Neural progenitor cell (in vitro differentiated cells): Measurements from ENCODE around the gene ATF6B. TPM values are rescaled to one million over a fixed set of nuclear protein-coding genes. Genes with fewer than 3 reads are reported as not detected.

Experiments used
- DNase-seq: peaks from one replicate; pipeline ENCODE4 v3.0.0-alpha.2; 2016; ENCODE audit warnings: low spot score
- H2AFZ ChIP-seq: fragments of 200-600 bp; sonication (generic); replicated peaks from 2 replicates; pipeline ENCODE4 v1.6.1; 2016; ENCODE audit warnings: antibody characterized with exemption
- H3F3A ChIP-seq: fragments of 200-600 bp; sonication (generic); 2 replicates; pipeline ENCODE4 v1.6.1; 2016; ENCODE audit warnings: antibody characterized with exemption, low read depth
- H3K27ac ChIP-seq: fragments of 200-600 bp; sonication (generic); 2 replicates; pipeline ENCODE4 v1.5.1; 2016; ENCODE audit warnings: mild to moderate bottlenecking
- H3K27me3 ChIP-seq: fragments of 200-600 bp; sonication (generic); 2 replicates; pipeline ENCODE4 v1.6.1; 2016; ENCODE audit warnings: mild to moderate bottlenecking, moderate library complexity
- H3K36me3 ChIP-seq: fragments of 200-600 bp; sonication (generic); 2 replicates; pipeline ENCODE4 v1.5.1; 2016
- H3K4me1 ChIP-seq: fragments of 200-600 bp; sonication (generic); 2 replicates; pipeline ENCODE4 v1.6.1; 2016; ENCODE audit warnings: mixed run types
- H3K4me2 ChIP-seq: fragments of 200-600 bp; sonication (generic); 2 replicates; pipeline ENCODE4 v1.6.1; 2016
- H3K4me3 ChIP-seq: fragments of 200-600 bp; sonication (generic); 2 replicates; pipeline ENCODE4 v1.5.1; 2016
- H3K79me2 ChIP-seq: fragments of 200-600 bp; sonication (generic); 2 replicates; pipeline ENCODE4 v1.6.1; 2016; ENCODE audit warnings: low read depth
- H3K9ac ChIP-seq: fragments of 200-600 bp; sonication (generic); 2 replicates; pipeline ENCODE4 v1.6.1; 2016
- H3K9me3 ChIP-seq: fragments of 200-600 bp; sonication (generic); 2 replicates; pipeline ENCODE4 v1.5.1; 2016; ENCODE audit warnings: low read depth
- H4K20me1 ChIP-seq: fragments of 200-600 bp; sonication (generic); 2 replicates; pipeline ENCODE4 v1.6.1; 2016; ENCODE audit warnings: low read depth
- H3K27ac Mint-ChIP-seq: 3 replicates; pipeline ENCODE4 v1.8.0; 2021; ENCODE audit warnings: mixed read lengths
- H3K27me3 Mint-ChIP-seq: 2 replicates; pipeline ENCODE4 v1.8.0; 2022; ENCODE audit warnings: low read depth, mild to moderate bottlenecking, inconsistent platforms, moderate library complexity, mixed read lengths; ENCODE audit not compliant: insufficient read depth
- H3K36me3 Mint-ChIP-seq: 3 replicates; pipeline ENCODE4 v1.8.0; 2021; ENCODE audit warnings: mixed read lengths
- H3K4me1 Mint-ChIP-seq: 3 replicates; pipeline ENCODE4 v1.8.0; 2021; ENCODE audit warnings: mixed read lengths
- H3K4me3 Mint-ChIP-seq: 3 replicates; pipeline ENCODE4 v1.8.0; 2021; ENCODE audit warnings: mild to moderate bottlenecking, moderate library complexity, mixed read lengths
- H3K9me3 Mint-ChIP-seq: 3 replicates; pipeline ENCODE4 v1.8.0; 2020; ENCODE audit warnings: mixed read lengths
- EZH2 ChIP-seq: fragments of 200-600 bp; sonication (generic); IDR thresholded peaks from 2 replicates; pipeline ENCODE4 v1.6.1; 2017; ENCODE audit warnings: antibody characterized with exemption, mild to moderate bottlenecking, moderate library complexity
- EZH2phosphoT487 ChIP-seq: fragments of 200-600 bp; sonication (generic); IDR thresholded peaks from 2 replicates; pipeline ENCODE4 v1.6.1; 2017; ENCODE audit warnings: antibody characterized with exemption
- total RNA-seq: library from RNA; depleted of rRNA; stranded (reverse); fragments of >200 nt; gene quantifications from 2 replicates; pipeline ENCODE4 v1.2.3, GENCODE V29; 2015; ENCODE audit warnings: low replicate concordance
- TF ChIP-seq, protein P1 (sequence below): fragments of 200-600 bp; sonication (generic); IDR thresholded peaks from 2 replicates; pipeline ENCODE4 v1.5.1; 2017; ENCODE audit warnings: antibody characterized with exemption, mild to moderate bottlenecking

Gene ATF6B
- total RNA-seq, 1 donor from 2014 or later: 19.4 TPM

- no peaks in the 10 kb centered on the region for H3K9me3 Mint-ChIP-seq
- Histone ChIP-seq H3K4me1 (peaks cover 19% of the 10 kb centered on the region), H2AFZ (no peak overlapping the region), H3K36me3 (no peaks in the 10 kb centered on the region), H3K9me3 (no peaks in the 10 kb centered on the region), H3K27ac (no peak overlapping the region), H3K4me3 (no peak overlapping the region), H3F3A (peaks cover 29% of the 10 kb centered on the region), H3K79me2 (peaks cover 49% of the 10 kb centered on the region), H3K4me2 (no peak overlapping the region), H3K27me3 (no peaks in the 10 kb centered on the region), H3K9ac (peak overlapping the region; percentile 4), H4K20me1 (peaks cover 35% of the 10 kb centered on the region)
- H3K36me3 Mint-ChIP-seq: peaks cover 21% of the 10 kb centered on the region
- TF ChIP-seq EZH2 (no peak), EZH2phosphoT487 (no peak)
- TF ChIP-seq, protein P1, sequence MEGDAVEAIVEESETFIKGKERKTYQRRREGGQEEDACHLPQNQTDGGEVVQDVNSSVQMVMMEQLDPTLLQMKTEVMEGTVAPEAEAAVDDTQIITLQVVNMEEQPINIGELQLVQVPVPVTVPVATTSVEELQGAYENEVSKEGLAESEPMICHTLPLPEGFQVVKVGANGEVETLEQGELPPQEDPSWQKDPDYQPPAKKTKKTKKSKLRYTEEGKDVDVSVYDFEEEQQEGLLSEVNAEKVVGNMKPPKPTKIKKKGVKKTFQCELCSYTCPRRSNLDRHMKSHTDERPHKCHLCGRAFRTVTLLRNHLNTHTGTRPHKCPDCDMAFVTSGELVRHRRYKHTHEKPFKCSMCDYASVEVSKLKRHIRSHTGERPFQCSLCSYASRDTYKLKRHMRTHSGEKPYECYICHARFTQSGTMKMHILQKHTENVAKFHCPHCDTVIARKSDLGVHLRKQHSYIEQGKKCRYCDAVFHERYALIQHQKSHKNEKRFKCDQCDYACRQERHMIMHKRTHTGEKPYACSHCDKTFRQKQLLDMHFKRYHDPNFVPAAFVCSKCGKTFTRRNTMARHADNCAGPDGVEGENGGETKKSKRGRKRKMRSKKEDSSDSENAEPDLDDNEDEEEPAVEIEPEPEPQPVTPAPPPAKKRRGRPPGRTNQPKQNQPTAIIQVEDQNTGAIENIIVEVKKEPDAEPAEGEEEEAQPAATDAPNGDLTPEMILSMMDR: no peak
- H3K27ac Mint-ChIP-seq: no peak overlapping the region
- peaks cover 22% of the 10 kb centered on the region for H3K4me1 Mint-ChIP-seq
- DNase-seq: no peak
- H3K4me3 Mint-ChIP-seq: no peak overlapping the region
- H3K27me3 Mint-ChIP-seq: peaks cover 6% of the 10 kb centered on the region
Measured at GRCh38 chr6:32173051-32173727, 45.1 kb upstream of the ATF6B start.

DNA sequence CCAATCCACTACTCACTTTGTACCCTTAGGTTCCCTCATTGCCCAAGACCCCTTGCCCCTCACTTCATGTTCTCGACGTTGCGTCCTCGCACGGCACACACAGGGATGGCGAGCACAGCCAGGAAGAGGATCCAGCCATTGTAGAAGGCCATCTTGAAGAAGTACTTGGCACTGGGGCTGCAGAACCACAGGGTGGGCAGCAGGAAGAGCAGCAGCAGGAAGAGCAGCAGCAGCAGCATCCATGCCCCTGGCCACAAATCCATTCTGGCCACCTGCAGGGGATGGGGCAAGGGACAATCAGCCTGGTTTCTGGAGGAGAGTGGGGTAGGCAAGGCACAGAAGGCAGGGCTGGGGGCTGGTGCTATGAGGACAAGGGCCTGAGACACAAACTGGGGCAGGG lies 43.2 kb upstream of the ATF6B start:
- H3K4me3 Mint-ChIP-seq: no peak overlapping the region

DNA sequence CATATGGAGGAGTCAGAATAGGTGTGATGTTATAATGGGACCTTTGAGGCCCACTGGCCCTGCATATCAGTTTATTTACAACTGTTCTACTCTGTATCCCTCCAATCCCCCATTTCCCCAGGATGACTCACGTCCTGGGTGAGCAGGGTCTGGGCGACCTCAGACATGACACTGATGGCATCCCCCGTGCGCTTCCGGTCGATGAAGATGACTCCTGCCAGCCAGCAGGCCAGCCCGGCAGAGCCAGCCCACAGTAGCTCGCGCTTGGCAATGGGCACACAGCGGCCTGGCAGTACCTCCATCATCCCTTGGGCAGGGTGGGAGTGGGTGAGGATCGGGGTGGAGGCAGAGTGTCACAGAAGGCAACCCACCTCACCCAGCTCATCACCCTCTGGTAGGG lies 42.2 kb upstream of the ATF6B start:
- no peak overlapping the region for H3K4me3 Mint-ChIP-seq
- no peak overlapping the region for H3K27ac Mint-ChIP-seq
- no peak overlapping the region for H3K4me3 ChIP-seq
- no peaks in the 10 kb centered on the region for H3K9me3 Mint-ChIP-seq
- H3K27ac ChIP-seq: no peak overlapping the region
- TF ChIP-seq, protein P1: no peak
- H3K79me2 ChIP-seq: peaks cover 38% of the 10 kb centered on the region
- H3K4me2 ChIP-seq: no peak overlapping the region
- H3K36me3 ChIP-seq: no peaks in the 10 kb centered on the region
- peaks cover 25% of the 10 kb centered on the region for H3K4me1 ChIP-seq
- H3F3A ChIP-seq: peaks cover 35% of the 10 kb centered on the region
- H3K9me3 ChIP-seq: no peaks in the 10 kb centered on the region
- no peaks in the 10 kb centered on the region for H3K27me3 ChIP-seq
- H3K27me3 Mint-ChIP-seq: peaks cover 2% of the 10 kb centered on the region
- H2AFZ ChIP-seq: no peak overlapping the region
- no peak overlapping the region for H3K9ac ChIP-seq
- H3K36me3 Mint-ChIP-seq: peaks cover 33% of the 10 kb centered on the region
- no peak for DNase-seq
- H4K20me1 ChIP-seq: peaks cover 35% of the 10 kb centered on the region
- H3K4me1 Mint-ChIP-seq: peaks cover 20% of the 10 kb centered on the region

More for the DNA sequence above, 43.2 kb upstream of the ATF6B start:
- H3K36me3 ChIP-seq: no peaks in the 10 kb centered on the region
- no peak overlapping the region for H2AFZ ChIP-seq
- H3K79me2 ChIP-seq: peaks cover 45% of the 10 kb centered on the region
- H3K4me3 ChIP-seq: no peak overlapping the region
- peaks cover 2% of the 10 kb centered on the region for H3K27me3 Mint-ChIP-seq
- H3K9me3 ChIP-seq: no peaks in the 10 kb centered on the region
- no peak for TF ChIP-seq EZH2phosphoT487
- TF ChIP-seq, protein P1: no peak
- TF ChIP-seq EZH2: no peak
- DNase-seq: no peak
- H4K20me1 ChIP-seq: peaks cover 37% of the 10 kb centered on the region
- peak overlapping the region; percentile 33 for H3K27ac Mint-ChIP-seq
- H3F3A ChIP-seq: peaks cover 30% of the 10 kb centered on the region
- H3K4me1 ChIP-seq: peaks cover 25% of the 10 kb centered on the region
- H3K27ac ChIP-seq: no peak overlapping the region
- H3K9ac ChIP-seq: no peak overlapping the region
- peaks cover 28% of the 10 kb centered on the region for H3K36me3 Mint-ChIP-seq
- H3K27me3 ChIP-seq: no peaks in the 10 kb centered on the region
- no peak overlapping the region for H3K4me2 ChIP-seq
- H3K9me3 Mint-ChIP-seq: no peaks in the 10 kb centered on the region
- peaks cover 23% of the 10 kb centered on the region for H3K4me1 Mint-ChIP-seq
